ENCODE measurements around the gene POLD3.

Gene POLD3

DNA sequence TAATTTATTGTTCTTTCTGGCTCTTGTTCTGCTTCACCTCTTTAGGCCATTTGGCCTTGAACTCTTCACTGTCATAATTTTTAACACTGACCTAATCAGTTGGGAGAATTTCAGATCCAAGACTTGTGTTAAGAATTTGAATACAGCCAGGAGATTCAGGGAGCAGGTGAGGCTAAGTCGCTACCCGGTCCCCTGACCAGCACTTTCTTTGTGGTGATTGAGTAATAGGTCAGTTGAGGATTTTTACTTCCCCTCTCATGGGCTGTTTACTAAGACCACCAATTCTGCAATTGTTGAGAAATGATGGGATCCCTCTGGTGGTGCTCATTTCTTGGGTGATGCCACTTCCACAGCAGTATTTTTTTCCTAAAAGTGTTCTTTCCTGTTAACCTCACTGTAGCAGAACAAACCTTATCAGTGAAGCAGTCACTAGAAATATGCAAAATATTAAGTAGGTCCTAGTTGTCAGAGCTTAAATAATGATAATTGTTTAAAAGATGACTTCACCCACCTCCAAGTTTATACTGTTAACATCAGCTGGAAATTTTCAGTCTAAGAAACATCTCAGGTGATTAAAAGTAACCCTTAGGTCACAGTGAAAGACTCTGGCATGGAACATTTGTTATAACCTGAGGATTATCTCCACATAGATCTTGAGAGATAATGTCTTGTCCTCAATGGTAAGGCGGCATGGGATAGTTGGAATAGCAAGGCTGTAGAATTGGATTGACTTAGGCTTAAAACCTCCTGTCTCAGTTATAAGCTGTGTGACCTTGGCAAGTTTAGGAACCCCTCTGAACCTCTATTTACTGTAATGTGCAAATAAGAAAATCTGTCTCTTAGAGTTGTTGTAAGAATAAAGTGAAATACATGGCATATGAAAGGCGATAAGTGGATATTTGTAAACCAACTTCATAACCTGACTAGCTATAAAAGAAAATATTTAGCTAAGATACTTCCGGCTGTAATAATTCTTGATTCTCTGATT, 41.3 kb downstream of the POLD3 start:
- TF ChIP-seq, protein P1, sequence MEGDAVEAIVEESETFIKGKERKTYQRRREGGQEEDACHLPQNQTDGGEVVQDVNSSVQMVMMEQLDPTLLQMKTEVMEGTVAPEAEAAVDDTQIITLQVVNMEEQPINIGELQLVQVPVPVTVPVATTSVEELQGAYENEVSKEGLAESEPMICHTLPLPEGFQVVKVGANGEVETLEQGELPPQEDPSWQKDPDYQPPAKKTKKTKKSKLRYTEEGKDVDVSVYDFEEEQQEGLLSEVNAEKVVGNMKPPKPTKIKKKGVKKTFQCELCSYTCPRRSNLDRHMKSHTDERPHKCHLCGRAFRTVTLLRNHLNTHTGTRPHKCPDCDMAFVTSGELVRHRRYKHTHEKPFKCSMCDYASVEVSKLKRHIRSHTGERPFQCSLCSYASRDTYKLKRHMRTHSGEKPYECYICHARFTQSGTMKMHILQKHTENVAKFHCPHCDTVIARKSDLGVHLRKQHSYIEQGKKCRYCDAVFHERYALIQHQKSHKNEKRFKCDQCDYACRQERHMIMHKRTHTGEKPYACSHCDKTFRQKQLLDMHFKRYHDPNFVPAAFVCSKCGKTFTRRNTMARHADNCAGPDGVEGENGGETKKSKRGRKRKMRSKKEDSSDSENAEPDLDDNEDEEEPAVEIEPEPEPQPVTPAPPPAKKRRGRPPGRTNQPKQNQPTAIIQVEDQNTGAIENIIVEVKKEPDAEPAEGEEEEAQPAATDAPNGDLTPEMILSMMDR (IDR thresholded peaks at IDR 0.05): no peak

DNA sequence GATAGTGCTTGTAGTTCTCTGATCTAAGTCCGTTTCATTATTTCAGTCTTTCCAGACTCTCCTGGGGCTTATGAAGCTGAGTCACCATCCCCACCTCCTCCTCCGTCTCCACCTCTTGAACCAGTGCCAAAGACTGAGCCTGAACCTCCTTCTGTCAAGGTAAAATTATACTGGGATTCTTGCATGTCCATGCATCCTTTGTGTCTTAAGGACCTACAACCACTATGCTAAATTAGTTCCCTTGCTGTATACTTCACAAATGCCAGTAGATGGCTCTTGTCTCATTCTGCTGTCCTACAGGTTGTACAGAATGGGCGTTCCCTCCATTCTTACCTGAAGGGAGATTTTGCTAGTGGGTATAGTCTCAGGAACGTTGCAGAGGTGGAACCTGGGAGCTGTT, 42.2 kb downstream of the POLD3 start:
- TF ChIP-seq, protein P1 (IDR thresholded peaks at IDR 0.05): peak; percentile 73

DNA sequence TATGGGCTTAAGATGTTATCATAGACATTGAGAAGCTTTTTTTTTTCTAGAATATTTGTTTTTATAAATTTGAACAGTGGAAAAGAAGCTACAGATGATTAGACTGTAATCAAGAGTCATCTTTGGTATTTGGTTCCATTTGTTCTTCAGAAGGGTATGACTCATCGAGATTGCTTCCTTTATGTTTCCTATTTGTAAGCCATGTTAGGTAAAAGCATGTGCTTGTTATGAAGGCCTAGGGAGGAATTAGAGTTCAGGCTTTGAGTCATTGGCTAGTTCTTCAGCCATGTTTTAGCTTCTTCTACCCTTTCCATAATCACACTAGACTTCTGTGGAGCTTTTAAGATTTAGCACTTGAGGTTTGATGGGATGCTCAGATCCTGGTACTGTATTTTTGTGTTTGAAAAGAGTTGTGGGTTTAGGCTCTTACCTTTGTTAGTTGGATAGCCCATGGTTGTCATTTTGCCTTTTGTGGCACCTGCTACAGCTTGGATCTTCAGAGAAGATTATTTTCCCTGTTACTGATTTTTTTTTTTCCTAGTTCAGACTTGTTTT, 44.3 kb downstream of the POLD3 start:
- TF ChIP-seq, protein P1 (IDR thresholded peaks at IDR 0.05): no peak

DNA sequence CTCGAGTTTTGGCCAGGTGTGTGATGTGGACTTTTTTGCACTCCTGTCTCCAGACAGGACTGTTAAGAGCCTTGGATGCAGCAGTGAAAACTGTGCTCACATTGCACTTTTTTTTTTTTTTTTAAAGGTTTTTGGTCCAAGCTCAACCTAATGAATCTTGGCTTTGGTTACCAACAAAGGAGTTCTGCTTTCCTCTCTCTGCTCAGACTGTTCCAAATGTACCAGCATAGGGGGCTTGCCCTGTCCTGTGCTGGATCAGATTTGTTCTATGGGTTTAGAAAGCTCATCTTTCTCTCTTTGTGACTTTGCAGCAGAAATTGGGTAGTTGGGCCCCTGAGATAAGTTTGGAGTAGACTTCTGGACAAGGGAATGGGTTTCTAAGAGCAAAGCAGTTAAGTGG, 45.3 kb downstream of the POLD3 start:
- TF ChIP-seq, protein P1 (IDR thresholded peaks at IDR 0.05): no peak

DNA sequence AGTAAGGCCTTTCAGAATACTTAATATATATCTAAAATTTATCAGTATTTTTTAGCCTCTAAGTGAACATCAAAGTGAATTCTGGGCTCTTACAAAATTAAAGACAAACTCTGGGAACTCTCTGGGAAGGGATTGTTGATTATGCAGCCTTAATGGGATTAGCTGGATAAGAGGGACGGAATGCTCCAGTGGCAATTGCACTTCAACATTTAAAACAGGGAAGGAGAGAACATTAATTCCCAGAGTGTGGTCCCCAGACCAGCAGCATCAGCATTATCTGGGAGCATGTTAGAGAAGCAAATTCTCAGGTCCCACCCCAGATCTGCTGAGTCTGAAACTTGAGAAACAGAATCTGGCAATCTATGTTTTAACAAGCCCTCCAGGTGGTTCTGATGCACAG, 46.5 kb downstream of the POLD3 start:
- TF ChIP-seq, protein P1 (IDR thresholded peaks at IDR 0.05): no peak

DNA sequence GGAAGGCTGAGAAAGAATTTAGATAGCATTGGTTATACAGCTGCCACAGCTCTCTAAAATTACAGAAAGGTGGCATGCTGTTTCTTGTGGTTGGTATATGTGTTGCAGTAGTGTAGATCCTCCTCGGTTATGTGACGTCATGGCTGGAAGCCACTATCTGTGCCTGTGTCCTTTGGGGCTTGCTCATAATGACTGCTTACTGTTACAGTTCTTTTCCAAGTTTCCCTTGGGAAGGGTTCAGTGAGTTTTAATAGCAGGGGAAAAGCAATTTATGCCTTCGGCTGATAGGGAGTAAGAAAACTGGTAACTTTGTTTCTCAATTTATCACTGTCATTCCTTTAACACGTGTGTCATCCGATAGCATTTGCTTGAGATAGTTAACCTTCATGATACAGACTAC, 47.2 kb downstream of the POLD3 start:
- TF ChIP-seq, protein P1 (IDR thresholded peaks at IDR 0.05): no peak

DNA sequence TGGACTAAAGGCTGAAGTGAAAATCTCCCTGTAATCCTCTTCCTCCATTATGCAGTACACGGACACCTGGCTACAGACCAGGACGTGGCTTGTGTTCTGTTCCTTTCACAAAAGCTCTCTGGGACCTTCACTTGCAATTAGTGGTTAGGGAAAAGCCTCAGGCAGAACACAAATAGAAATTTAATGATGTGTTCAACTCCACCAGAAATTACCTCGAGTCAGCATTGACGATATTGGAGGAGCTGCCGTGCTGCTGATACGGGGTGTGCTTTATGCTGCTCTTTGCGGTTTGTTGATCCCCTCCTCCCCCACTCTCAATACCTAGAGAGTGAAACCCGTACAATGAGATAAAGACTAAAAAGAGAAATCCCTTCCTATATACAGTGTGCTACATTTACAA, 48.9 kb downstream of the POLD3 start:
- TF ChIP-seq, protein P1 (IDR thresholded peaks at IDR 0.05): no peak

Data from LNCAP (cell line).